Tibial nerve (tissue), 4 donors: ENCODE results near the gene KIRREL3. TPM values are rescaled to one million over a fixed set of nuclear protein-coding genes. Genes with fewer than 3 reads are reported as not detected.
A peak's percentile ranks its signal among the peaks of the same experiment; 100 is the strongest.

ENCODE experiments used
- DNase-seq, 2 donors: peaks; one replicate each; pipeline ENCODE4 v3.0.0-alpha.2; 2019; ENCODE audit warnings: low spot score in 2 of 2
- H3K27ac ChIP-seq, 4 donors: fragments of 200-600 bp; sonication (generic) in 3 of 4; one replicate each; pipeline ENCODE4 v1.5.1; 2017 to 2019; ENCODE audit warnings: mild to moderate bottlenecking in 1 of 4
- H3K27me3 ChIP-seq, 2 donors: fragments of 200-600 bp; sonication (generic) in 1 of 2; one replicate each; pipeline versions ENCODE4 v1.5.1 to v1.6.0; 2017 to 2019
- H3K36me3 ChIP-seq, 3 donors: fragments of 200-600 bp; sonication (generic); one replicate each; pipeline ENCODE4 v1.5.1; 2018 to 2019
- H3K4me1 ChIP-seq, 4 donors: fragments of 200-600 bp; sonication (generic) in 3 of 4; one replicate each; pipeline ENCODE4 v1.5.1; 2017 to 2019
- H3K4me3 ChIP-seq, 4 donors: fragments of 200-600 bp; sonication (generic) in 3 of 4; one replicate each; pipeline ENCODE4 v1.5.1; 2017 to 2019; ENCODE audit warnings: mild to moderate bottlenecking in 1 of 4, moderate library complexity in 1 of 4
- H3K9me3 ChIP-seq, 4 donors: fragments of 200-600 bp; sonication (generic) in 3 of 4; one replicate each; pipeline ENCODE4 v1.5.1; 2017 to 2019
- CTCF ChIP-seq, 5 experiments: fragments of 200-600 bp in 3 of 5; fragments of 450-650 bp in 2 of 5; sonication (generic) in 3 of 5; IDR thresholded peaks; one replicate each; pipeline ENCODE4 v1.5.1; 2016 to 2019; ENCODE audit warnings: antibody characterized with exemption in 5 of 5, mild to moderate bottlenecking in 3 of 5, moderate library complexity in 2 of 5
- EP300 ChIP-seq, 2 donors: sonication (generic); formaldehyde crosslinking; IDR thresholded peaks; one replicate each; pipeline ENCODE4 v1.6.1; 2017; ENCODE audit warnings: antibody characterized with exemption in 2 of 2, mild to moderate bottlenecking in 1 of 2
- POLR2A ChIP-seq, 2 donors: fragments of 450-650 bp; IDR thresholded peaks; one replicate each; pipeline ENCODE4 v1.6.1; 2017; ENCODE audit warnings: antibody characterized with exemption in 2 of 2, mild to moderate bottlenecking in 2 of 2, moderate library complexity in 2 of 2
- WGBS, 2 donors: methylation state at CpG; one replicate each; pipeline ENCODE4 v1.1.5; 2018; 5-methylcytosine and 5-hydroxymethylcytosine counted together
- total RNA-seq, 4 donors: library from RNA; depleted of rRNA; stranded (reverse); fragments of >200 nt; gene quantifications; one replicate each; pipeline ENCODE4 v1.1.0, GENCODE V29; 2016

Gene KIRREL3
- total RNA-seq, 4 donors from 2014 or later: not detected

GRCh38 chr11:127018683-127019279 lies 18.2 kb upstream of the KIRREL3 start:
- Histone ChIP-seq H3K9me3 (no peaks in the 10 kb centered on the region), H3K27ac (no peak overlapping the region), H3K4me3 (no peak overlapping the region), H3K4me1 (no peaks in the 10 kb centered on the region), H3K36me3 (no peaks in the 10 kb centered on the region), H3K27me3 (no peaks in the 10 kb centered on the region)
- WGBS, 2 donors: 81 to 83% methylated on average over 8 of the region's 8 CpGs
- DNase-seq: no peak
- TF ChIP-seq EP300 (IDR thresholded peaks at IDR 0.05) (no peak), CTCF (IDR thresholded peaks at IDR 0.05) (no peak), POLR2A (IDR thresholded peaks at IDR 0.05) (no peak)

GRCh38 chr11:127017482-127017881 lies 16.9 kb upstream of the KIRREL3 start:
- no peak overlapping the region for H3K4me3 ChIP-seq
- no peaks in the 10 kb centered on the region for H3K36me3 ChIP-seq
- DNase-seq: no peak
- WGBS, 2 donors: 32 to 33% methylated on average over 7 of the region's 7 CpGs
- no peaks in the 10 kb centered on the region for H3K27me3 ChIP-seq
- no peaks in the 10 kb centered on the region for H3K4me1 ChIP-seq
- no peaks in the 10 kb centered on the region for H3K9me3 ChIP-seq
- H3K27ac ChIP-seq: no peak overlapping the region
- TF ChIP-seq EP300 (IDR thresholded peaks at IDR 0.05): no peak
- no peak for TF ChIP-seq CTCF (IDR thresholded peaks at IDR 0.05)
- no peak for TF ChIP-seq POLR2A (IDR thresholded peaks at IDR 0.05)

- Histone ChIP-seq H3K4me3 (no peak overlapping the region), H3K27me3 (no peaks in the 10 kb centered on the region), H3K27ac (no peak overlapping the region), H3K9me3 (no peaks in the 10 kb centered on the region), H3K36me3 (no peaks in the 10 kb centered on the region), H3K4me1 (no peaks in the 10 kb centered on the region)
- 79 to 81% methylated on average over 5 of the region's 5 CpGs for WGBS, 2 donors
- no peak for DNase-seq
- TF ChIP-seq CTCF (IDR thresholded peaks at IDR 0.05): no peak
- TF ChIP-seq EP300 (IDR thresholded peaks at IDR 0.05): no peak
- no peak for TF ChIP-seq POLR2A (IDR thresholded peaks at IDR 0.05)
Measured at GRCh38 chr11:127013550-127013949, 13.0 kb upstream of the KIRREL3 start.

- WGBS, 2 donors: 50 to 60% methylated on average over 2 of the region's 2 CpGs
- Histone ChIP-seq H3K36me3 (no peaks in the 10 kb centered on the region), H3K27ac (no peak overlapping the region), H3K27me3 (peaks cover 0 to 44% of the 10 kb centered on the region in 2 donors), H3K9me3 (no peaks in the 10 kb centered on the region), H3K4me1 (peaks cover 0 to 24% (median 5%) of the 10 kb centered on the region in 4 donors), H3K4me3 (no peak overlapping the region)
- TF ChIP-seq EP300 (IDR thresholded peaks at IDR 0.05) (no peak), POLR2A (IDR thresholded peaks at IDR 0.05) (no peak), CTCF (IDR thresholded peaks at IDR 0.05) (no peak)
- no peak for DNase-seq
Measured at GRCh38 chr11:127006311-127006710, 5.7 kb upstream of the KIRREL3 start.

- H3K27ac ChIP-seq: no peak overlapping the region
- peak overlapping the region in 2 of 4 donors; percentile 16 to 38 for H3K4me3 ChIP-seq
- no peaks in the 10 kb centered on the region for H3K36me3 ChIP-seq
- no peak for TF ChIP-seq CTCF (IDR thresholded peaks at IDR 0.05)
- no peak for TF ChIP-seq POLR2A (IDR thresholded peaks at IDR 0.05)
- no peak for TF ChIP-seq EP300 (IDR thresholded peaks at IDR 0.05)
- no peaks in the 10 kb centered on the region for H3K9me3 ChIP-seq
- H3K27me3 ChIP-seq: peaks cover 0 to 62% of the 10 kb centered on the region in 2 donors
- 2 to 6% methylated on average over 6 to 24 of the region's 62 CpGs for WGBS, 2 donors
- H3K4me1 ChIP-seq: peaks cover 0 to 37% (median 5%) of the 10 kb centered on the region in 4 donors
- no peak for DNase-seq
Measured at GRCh38 chr11:127003260-127003981, 2.9 kb upstream of the KIRREL3 start.
